ENCODE data around the gene SHOX. TPM values are rescaled to one million over a fixed set of nuclear protein-coding genes. Genes with fewer than 3 reads are reported as not detected.

The SHOX gene
- total and polyA plus RNA-seq, 2 experiments from 2014 or later, result not detected

DNA sequence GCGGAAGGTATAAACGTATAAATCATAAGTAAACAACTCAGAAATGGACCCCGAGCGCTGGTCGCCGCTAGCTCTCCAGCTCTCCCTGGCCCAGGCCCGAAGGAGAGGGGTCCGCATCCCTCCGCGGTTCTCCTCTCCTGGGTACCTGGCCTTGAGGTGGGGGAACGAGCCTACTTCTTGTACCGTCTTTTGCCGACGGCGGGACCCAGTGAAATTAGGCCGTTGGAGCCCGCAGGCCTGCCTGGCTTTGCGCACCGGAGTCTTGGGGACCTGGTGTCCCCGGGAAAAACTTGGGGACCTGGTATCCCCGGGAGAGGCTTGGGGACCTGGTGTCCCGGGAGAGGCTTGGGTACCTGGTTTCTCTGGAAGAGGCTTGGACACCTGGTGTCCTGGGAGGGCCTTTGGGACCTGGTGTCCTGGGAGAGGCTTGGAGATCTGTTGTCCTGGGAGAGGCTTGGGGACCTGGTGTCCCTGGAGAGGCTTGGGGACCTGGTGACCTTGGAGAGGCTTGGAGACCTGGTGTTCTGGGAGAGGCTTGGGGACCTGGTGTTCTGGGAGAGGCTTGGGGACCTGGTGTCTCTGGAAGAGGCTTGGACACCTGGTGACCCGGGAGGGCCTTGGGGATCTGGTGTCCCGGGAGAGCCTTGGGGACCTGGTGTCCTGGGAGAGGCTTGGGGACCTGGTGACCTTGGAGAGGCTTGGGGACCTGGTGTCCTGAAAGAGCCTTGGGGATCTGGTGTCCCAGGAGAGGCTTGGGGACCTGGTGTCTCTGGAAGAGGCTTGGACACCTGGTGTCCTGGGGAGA lies 12.0 kb downstream of the SHOX start:
- H2AFZ ChIP-seq, result no peak overlapping the region
- H3K36me3 ChIP-seq (ENCODE audit: low read depth), result no peaks in the 10 kb centered on the region
- H3K4me3 ChIP-seq, result no peak overlapping the region
- H3K27me3 ChIP-seq (replicated peaks; ENCODE audit: insufficient read depth), result no peaks in the 10 kb centered on the region
- no peaks in the 10 kb centered on the region for H3K9me2 ChIP-seq (ENCODE audit: insufficient read depth)
- H3F3A ChIP-seq (ENCODE audit: insufficient read depth), result no peaks in the 10 kb centered on the region
- H3K79me2 ChIP-seq (ENCODE audit: insufficient read depth), result no peaks in the 10 kb centered on the region
- 33 to 34% methylated on average over 20 to 24 of the region's 24 CpGs for whole genome bisulfite sequencing, 2 experiments (ENCODE audit: low coverage in 1 of 2, low lambda C conversion rate in 2 of 2, missing lambda C conversion rate in 2 of 2)
- no peak overlapping the region for H3K27ac ChIP-seq
- no peak overlapping the region for H3K4me2 ChIP-seq (ENCODE audit: unreplicated experiment)
- in situ Hi-C loops (cut with MboI), result no loop called here
- no peaks in the 10 kb centered on the region for H4K20me1 ChIP-seq (ENCODE audit: insufficient read depth)
- TF ChIP-seq EZH2 (IDR thresholded peaks at IDR 0.05; ENCODE audit: insufficient read depth, poor library complexity, severe bottlenecking) (no peak), EZH2phosphoT487 (IDR thresholded peaks at IDR 0.05; ENCODE audit: insufficient read depth, low read depth) (no peak)
- DNase-seq, result no peak
- no peak overlapping the region for H3K9ac ChIP-seq
- H3K9me3 ChIP-seq (ENCODE audit: low read depth), result no peaks in the 10 kb centered on the region
- H3K4me1 ChIP-seq (ENCODE audit: insufficient read depth), result no peaks in the 10 kb centered on the region

DNA sequence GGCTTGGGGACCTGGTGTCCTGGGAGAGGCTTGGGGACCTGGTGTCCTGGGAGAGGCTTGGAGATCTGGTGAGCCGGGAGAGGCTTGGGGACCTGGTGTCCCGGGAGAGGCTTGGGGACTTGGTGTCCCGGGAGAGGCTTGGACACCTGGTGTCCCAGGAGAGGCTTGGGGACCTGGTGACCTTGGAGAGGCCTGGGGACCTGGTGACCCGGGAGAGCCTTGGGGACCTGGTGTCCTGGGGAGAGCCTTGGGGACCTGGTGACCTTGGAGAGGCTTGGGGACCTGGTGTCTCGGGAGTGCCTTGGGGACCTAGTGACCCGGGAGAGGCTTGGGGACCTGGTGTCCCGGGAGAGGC lies 12.6 kb downstream of the SHOX start:
- Histone ChIP-seq H3K9me3 (ENCODE audit: low read depth) (no peaks in the 10 kb centered on the region), H2AFZ (no peak overlapping the region), H3K27ac (no peak overlapping the region), H3K4me1 (ENCODE audit: insufficient read depth) (no peaks in the 10 kb centered on the region), H3F3A (ENCODE audit: insufficient read depth) (no peaks in the 10 kb centered on the region), H3K36me3 (ENCODE audit: low read depth) (no peaks in the 10 kb centered on the region), H3K9me2 (ENCODE audit: insufficient read depth) (no peaks in the 10 kb centered on the region), H3K4me2 (ENCODE audit: unreplicated experiment) (no peak overlapping the region), H3K79me2 (ENCODE audit: insufficient read depth) (no peaks in the 10 kb centered on the region), H3K27me3 (replicated peaks; ENCODE audit: insufficient read depth) (no peaks in the 10 kb centered on the region), H3K4me3 (no peak overlapping the region), H3K9ac (no peak overlapping the region), H4K20me1 (ENCODE audit: insufficient read depth) (no peaks in the 10 kb centered on the region)
- in situ Hi-C loops (cut with MboI), result no loop called here
- no peak for DNase-seq
- WGBS, 2 experiments (ENCODE audit: low coverage in 1 of 2, low lambda C conversion rate in 2 of 2, missing lambda C conversion rate in 2 of 2), result 37% methylated on average over 7 of the region's 7 CpGs; no CpG with 5 or more reads in 1 of the 2 experiments
- TF ChIP-seq EZH2phosphoT487 (IDR thresholded peaks at IDR 0.05; ENCODE audit: insufficient read depth, low read depth) (no peak), EZH2 (IDR thresholded peaks at IDR 0.05; ENCODE audit: insufficient read depth, poor library complexity, severe bottlenecking) (no peak)

DNA sequence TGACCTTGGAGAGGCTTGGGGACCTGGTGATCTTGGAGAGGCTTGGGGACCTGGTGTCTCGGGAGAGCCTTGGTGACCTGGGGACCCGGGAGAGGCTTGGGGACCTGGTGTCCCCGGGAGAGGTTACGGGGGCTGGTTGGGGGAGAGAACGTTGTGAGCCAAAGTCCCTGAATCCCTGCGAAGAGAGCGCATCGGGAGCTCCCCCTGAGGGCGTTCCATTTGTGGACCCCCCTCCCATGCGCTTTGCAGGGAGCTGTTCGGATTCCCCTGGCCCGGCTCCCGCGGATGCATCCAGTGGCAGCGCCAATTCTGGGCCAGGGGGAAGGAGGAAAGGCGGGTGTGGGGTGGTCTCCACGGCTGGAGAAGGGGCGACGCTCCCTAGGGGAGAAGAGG lies 13.3 kb downstream of the SHOX start:
- H3K27ac ChIP-seq, result no peak overlapping the region
- H3K9me3 ChIP-seq (ENCODE audit: low read depth), result no peaks in the 10 kb centered on the region
- TF ChIP-seq EZH2phosphoT487 (IDR thresholded peaks at IDR 0.05; ENCODE audit: insufficient read depth, low read depth) (no peak), EZH2 (IDR thresholded peaks at IDR 0.05; ENCODE audit: insufficient read depth, poor library complexity, severe bottlenecking) (no peak)

DNA sequence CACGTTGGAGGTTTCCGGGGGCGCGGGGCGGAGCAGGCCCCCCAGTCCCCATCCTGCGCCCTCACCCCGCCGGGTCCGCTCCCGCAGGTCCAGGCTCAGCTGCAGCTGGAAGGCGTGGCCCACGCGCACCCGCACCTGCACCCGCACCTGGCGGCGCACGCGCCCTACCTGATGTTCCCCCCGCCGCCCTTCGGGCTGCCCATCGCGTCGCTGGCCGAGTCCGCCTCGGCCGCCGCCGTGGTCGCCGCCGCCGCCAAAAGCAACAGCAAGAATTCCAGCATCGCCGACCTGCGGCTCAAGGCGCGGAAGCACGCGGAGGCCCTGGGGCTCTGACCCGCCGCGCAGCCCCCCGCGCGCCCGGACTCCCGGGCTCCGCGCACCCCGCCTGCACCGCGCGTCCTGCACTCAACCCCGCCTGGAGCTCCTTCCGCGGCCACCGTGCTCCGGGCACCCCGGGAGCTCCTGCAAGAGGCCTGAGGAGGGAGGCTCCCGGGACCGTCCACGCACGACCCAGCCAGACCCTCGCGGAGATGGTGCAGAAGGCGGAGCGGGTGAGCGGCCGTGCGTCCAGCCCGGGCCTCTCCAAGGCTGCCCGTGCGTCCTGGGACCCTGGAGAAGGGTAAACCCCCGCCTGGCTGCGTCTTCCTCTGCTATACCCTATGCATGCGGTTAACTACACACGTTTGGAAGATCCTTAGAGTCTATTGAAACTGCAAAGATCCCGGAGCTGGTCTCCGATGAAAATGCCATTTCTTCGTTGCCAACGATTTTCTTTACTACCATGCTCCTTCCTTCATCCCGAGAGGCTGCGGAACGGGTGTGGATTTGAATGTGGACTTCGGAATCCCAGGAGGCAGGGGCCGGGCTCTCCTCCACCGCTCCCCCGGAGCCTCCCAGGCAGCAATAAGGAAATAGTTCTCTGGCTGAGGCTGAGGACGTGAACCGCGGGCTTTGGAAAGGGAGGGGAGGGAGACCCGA lies 14.0 kb downstream of the SHOX start:
- H3K9me2 ChIP-seq (ENCODE audit: insufficient read depth), result no peaks in the 10 kb centered on the region
- in situ Hi-C loops (cut with MboI), result no loop called here

More for the DNA sequence above, 13.3 kb downstream of the SHOX start:
- Histone ChIP-seq H2AFZ (no peak overlapping the region), H3K79me2 (ENCODE audit: insufficient read depth) (no peaks in the 10 kb centered on the region), H3K9ac (no peak overlapping the region), H3F3A (ENCODE audit: insufficient read depth) (no peaks in the 10 kb centered on the region), H3K4me2 (ENCODE audit: unreplicated experiment) (no peak overlapping the region), H3K27me3 (replicated peaks; ENCODE audit: insufficient read depth) (no peaks in the 10 kb centered on the region), H3K36me3 (ENCODE audit: low read depth) (no peaks in the 10 kb centered on the region), H3K9me2 (ENCODE audit: insufficient read depth) (no peaks in the 10 kb centered on the region), H3K4me3 (no peak overlapping the region), H3K4me1 (ENCODE audit: insufficient read depth) (no peaks in the 10 kb centered on the region), H4K20me1 (ENCODE audit: insufficient read depth) (no peaks in the 10 kb centered on the region)
- DNase-seq, result no peak
- in situ Hi-C loops (cut with MboI), result no loop called here
- WGBS, 2 experiments (ENCODE audit: low coverage in 1 of 2, low lambda C conversion rate in 2 of 2, missing lambda C conversion rate in 2 of 2), result 7 to 13% methylated on average over 15 to 19 of the region's 19 CpGs

More for the DNA sequence above, 14.0 kb downstream of the SHOX start:
- H3F3A ChIP-seq (ENCODE audit: insufficient read depth), result no peaks in the 10 kb centered on the region
- no peaks in the 10 kb centered on the region for H3K4me1 ChIP-seq (ENCODE audit: insufficient read depth)
- no peaks in the 10 kb centered on the region for H3K9me3 ChIP-seq (ENCODE audit: low read depth)
- no peak overlapping the region for H3K9ac ChIP-seq
- no peaks in the 10 kb centered on the region for H3K36me3 ChIP-seq (ENCODE audit: low read depth)
- no peaks in the 10 kb centered on the region for H4K20me1 ChIP-seq (ENCODE audit: insufficient read depth)
- no peaks in the 10 kb centered on the region for H3K27me3 ChIP-seq (replicated peaks; ENCODE audit: insufficient read depth)
- H2AFZ ChIP-seq, result no peak overlapping the region
- H3K27ac ChIP-seq, result no peak overlapping the region
- 7 to 10% methylated on average over 51 to 84 of the region's 95 CpGs for WGBS, 2 experiments (ENCODE audit: low coverage in 1 of 2, low lambda C conversion rate in 2 of 2, missing lambda C conversion rate in 2 of 2)
- TF ChIP-seq EZH2 (IDR thresholded peaks at IDR 0.05; ENCODE audit: insufficient read depth, poor library complexity, severe bottlenecking) (no peak), EZH2phosphoT487 (IDR thresholded peaks at IDR 0.05; ENCODE audit: insufficient read depth, low read depth) (no peak)
- H3K4me3 ChIP-seq, result no peak overlapping the region
- DNase-seq, result no peak
- no peak overlapping the region for H3K4me2 ChIP-seq (ENCODE audit: unreplicated experiment)
- no peaks in the 10 kb centered on the region for H3K79me2 ChIP-seq (ENCODE audit: insufficient read depth)
